NCI-H2081 (cell line): ENCODE data around the gene GALNT3.

Source experiments
- DNase-seq, 2 experiments: peaks; one replicate each; lab custom pipeline; 2025; lab: John Stamatoyannopoulos, UW

GALNT3 gene

GRCh38 chr2:165793779-165794535, at the start of gene GALNT3:
Gene GALNT3 (minus strand): TSS chr2:165794247. CDS start chr2:165770700, 23,547 bp downstream.
- peak; percentile 94 to 97 for DNase-seq

GRCh38 chr2:165843351-165843750, 49.3 kb upstream of the GALNT3 start:
- DNase-seq = no peak

GRCh38 chr2:165840333-165840958, 46.4 kb upstream of the GALNT3 start:
- DNase-seq = no peak

GRCh38 chr2:165839610-165840009, 45.6 kb upstream of the GALNT3 start:
- no peak for DNase-seq

- DNase-seq = no peak
These were observed 43.1 kb upstream of the GALNT3 start for GRCh38 chr2:165837122-165837521.

GRCh38 chr2:165835363-165835762, 41.3 kb upstream of the GALNT3 start:
- DNase-seq = no peak

GRCh38 chr2:165833156-165833555, 39.1 kb upstream of the GALNT3 start:
- no peak for DNase-seq

GRCh38 chr2:165827921-165828276, 33.9 kb upstream of the GALNT3 start:
- no peak for DNase-seq

GRCh38 chr2:165827016-165827920, 33.2 kb upstream of the GALNT3 start:
- peak in 1 of 2 experiments; percentile 43 for DNase-seq

- peak in 1 of 2 experiments; percentile 11 for DNase-seq
These were observed 31.0 kb upstream of the GALNT3 start for GRCh38 chr2:165825041-165825440.

- DNase-seq = no peak
These were observed 26.2 kb upstream of the GALNT3 start for GRCh38 chr2:165820296-165820695.

- no peak for DNase-seq
These were observed 24.9 kb upstream of the GALNT3 start for GRCh38 chr2:165818920-165819319.

- no peak for DNase-seq
These were observed 21.5 kb upstream of the GALNT3 start for GRCh38 chr2:165815299-165816141.

GRCh38 chr2:165814473-165814872, 20.4 kb upstream of the GALNT3 start:
- no peak for DNase-seq

GRCh38 chr2:165811592-165812370, 17.7 kb upstream of the GALNT3 start:
- DNase-seq = no peak

- DNase-seq = no peak
These were observed 16.4 kb upstream of the GALNT3 start for GRCh38 chr2:165810418-165810817.

- DNase-seq = no peak
These were observed 10.7 kb upstream of the GALNT3 start for GRCh38 chr2:165804719-165805118.

- DNase-seq = no peak
These were observed 9.2 kb upstream of the GALNT3 start for GRCh38 chr2:165803123-165803760.

GRCh38 chr2:165801176-165801575, 7.1 kb upstream of the GALNT3 start:
- no peak for DNase-seq

GRCh38 chr2:165796819-165797530, 2.9 kb upstream of the GALNT3 start:
- DNase-seq = no peak
